KG1 (cell line): ENCODE measurements around the gene KLHL3.
A peak's percentile ranks its signal among the peaks of the same experiment; 100 is the strongest.
"Not testable (repeated sequence)": the region's sequence is repeated elsewhere in the genome, so short reads cannot be mapped to it uniquely, and the experiment has no call there.

Experiments
- DNase-seq: peaks from one replicate; lab custom pipeline; 2025; lab: John Stamatoyannopoulos, UW

KLHL3 gene

DNA sequence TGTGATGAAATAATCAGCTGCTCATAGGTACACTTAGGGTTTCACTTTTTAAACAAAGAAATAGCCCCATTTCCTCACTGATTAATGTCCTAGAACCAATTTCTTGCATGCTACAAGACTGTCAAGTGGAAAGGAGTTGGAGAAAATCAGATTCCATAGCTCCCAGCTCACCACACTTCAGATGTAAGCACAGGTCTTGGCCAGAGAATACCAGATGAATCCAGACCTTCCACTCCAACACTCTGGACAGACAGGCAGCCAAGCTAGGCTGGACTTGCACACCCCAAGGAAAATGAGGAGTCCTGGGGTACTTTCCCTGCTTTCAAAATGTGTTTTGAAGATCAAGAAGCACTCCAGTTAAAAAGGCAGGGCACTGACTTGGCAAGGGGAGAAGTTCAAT lies 68.5 kb downstream of the KLHL3 start:
- DNase-seq, result no peak

- no peak for DNase-seq
Observed at GRCh38 chr5:137666901-137667300, 69.0 kb downstream of the KLHL3 start.

GRCh38 chr5:137666461-137666850 lies 69.4 kb downstream of the KLHL3 start:
- no peak for DNase-seq

DNA sequence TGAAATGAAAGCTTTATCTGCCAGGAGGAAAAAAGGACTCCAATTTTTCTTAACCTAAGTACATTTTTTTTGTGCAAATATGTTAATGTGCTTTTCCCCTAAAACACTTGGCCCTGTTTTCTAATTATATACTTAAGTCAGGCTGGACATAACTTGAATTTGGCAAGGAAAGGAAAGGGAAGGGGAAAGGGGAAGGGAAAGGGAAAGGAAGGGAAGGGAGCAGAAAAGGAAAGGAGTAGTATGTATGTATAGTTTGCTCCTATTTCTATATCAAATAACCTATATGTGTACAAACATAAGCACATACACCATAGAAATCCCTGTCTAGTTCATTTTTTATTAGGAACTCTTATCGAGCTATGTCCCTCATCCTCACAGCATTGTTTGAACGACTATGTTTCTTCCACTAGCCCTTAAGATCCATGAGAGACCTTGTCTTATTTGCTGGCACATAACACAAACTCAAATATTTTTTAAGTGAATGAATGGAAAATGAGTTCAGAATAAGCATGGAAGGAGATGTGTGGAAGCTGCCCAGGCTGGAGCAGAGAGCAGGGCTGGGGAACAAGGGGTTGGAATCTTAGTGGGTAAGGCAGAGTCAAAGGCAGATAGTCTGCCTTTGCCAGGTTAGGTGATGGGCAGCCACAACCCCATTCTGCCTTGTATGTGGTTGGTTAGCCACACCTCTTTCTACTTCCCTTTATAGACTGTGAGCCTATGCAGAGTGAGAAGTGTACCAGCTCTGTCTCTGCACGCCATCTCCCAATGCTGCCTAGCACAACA lies 70.0 kb downstream of the KLHL3 start:
- DNase-seq, result no peak

DNA sequence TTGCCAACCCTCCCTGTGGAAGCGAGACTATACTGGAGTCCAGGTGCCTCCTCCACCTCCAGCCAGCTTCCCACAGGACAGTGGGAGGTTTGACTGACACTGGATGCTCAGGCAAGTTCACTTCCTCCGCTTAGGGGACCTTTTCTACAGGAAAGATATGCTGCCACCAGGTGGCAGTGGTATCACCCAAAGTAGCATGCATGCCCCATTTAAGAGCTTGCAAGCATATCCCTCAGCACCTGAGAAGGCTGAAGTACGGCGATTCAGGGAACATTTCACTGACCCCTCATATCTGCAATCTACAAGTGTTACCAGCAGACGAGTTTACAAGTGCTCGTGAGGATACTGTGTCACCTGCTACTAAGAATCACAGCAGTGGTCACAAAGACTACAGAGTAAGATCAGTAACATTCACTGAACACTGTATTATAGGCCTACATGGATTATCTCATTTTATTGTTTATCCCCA lies 75.5 kb downstream of the KLHL3 start:
- peak; percentile 5 for DNase-seq

GRCh38 chr5:137659209-137659608 lies 76.7 kb downstream of the KLHL3 start:
- DNase-seq, result no peak

DNA sequence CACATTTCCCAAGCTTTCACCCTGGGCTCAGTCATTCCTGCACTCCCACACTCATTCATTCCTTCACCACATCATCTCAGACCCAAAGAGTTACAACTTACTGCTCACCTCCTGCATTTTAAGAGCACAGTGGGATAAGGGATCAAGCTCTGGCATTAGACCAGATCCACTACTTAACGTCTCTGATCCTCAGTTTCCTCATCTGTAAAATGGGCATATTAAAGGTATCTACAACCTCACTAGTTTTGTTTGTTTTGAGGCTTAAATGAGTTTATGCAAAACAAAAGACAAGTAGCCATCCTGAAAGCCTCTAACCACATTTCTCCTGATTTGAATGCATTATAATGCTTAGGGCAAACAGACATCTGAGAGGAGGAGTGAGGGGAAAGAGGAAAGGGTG lies 77.6 kb downstream of the KLHL3 start:
- DNase-seq, result no peak

DNA sequence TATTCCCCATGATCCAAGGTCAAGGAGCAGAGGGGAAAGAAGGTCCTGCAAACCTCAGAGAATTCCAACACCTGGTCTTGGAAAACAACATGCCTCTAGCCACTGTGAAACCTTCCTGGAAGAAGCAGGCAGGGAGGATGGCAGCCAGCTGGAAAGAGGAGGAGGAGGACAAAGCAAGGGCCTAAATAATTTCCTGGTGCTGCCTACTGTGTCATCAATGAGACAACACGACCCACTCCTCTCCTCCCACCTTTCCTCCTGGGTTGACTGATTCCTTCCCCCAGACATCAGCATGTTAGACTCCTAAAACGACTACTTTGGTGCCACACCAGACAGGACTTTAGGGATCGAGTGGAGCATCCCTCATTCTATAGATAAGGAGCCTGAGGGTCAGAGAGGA lies 78.8 kb downstream of the KLHL3 start:
- no peak for DNase-seq

DNA sequence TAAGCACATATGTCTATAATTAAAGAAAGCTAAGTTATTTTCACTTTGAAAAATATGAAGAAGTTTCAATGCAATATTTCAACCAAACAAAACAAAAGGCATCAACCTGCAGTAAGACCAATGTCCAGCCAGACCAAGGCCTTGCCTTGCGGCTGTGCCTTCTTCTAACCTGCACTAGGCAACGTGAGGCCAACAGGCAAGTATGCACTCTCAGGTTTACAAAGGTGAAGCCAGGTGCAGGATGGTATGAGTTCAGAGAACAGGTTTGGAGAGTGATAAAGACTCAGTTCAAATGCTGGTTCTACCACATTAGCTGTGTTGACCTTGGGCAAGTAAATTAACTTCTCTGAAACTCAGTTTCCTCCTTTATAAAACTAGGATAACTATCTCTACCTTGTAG lies 79.3 kb downstream of the KLHL3 start:
- DNase-seq, result no peak

DNA sequence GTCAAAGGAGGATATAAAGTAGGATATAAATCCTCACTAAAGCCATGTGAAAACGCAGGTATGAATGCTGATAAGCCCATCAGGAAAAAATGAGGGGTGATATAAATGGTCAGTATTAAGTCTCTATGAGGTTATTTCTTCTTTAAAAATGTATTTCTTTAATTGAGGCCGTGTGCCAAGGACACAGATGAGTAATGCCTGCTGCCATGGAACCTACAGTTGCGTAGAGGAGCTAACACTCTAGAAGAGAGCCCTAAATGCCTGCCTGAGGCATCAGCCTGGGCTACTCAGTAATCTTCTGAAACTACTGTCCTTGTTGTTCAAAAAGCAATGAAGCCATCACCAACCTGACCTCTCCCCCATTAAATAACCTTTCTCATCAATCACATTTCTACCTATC lies 84.9 kb downstream of the KLHL3 start:
- DNase-seq, result no peak

DNA sequence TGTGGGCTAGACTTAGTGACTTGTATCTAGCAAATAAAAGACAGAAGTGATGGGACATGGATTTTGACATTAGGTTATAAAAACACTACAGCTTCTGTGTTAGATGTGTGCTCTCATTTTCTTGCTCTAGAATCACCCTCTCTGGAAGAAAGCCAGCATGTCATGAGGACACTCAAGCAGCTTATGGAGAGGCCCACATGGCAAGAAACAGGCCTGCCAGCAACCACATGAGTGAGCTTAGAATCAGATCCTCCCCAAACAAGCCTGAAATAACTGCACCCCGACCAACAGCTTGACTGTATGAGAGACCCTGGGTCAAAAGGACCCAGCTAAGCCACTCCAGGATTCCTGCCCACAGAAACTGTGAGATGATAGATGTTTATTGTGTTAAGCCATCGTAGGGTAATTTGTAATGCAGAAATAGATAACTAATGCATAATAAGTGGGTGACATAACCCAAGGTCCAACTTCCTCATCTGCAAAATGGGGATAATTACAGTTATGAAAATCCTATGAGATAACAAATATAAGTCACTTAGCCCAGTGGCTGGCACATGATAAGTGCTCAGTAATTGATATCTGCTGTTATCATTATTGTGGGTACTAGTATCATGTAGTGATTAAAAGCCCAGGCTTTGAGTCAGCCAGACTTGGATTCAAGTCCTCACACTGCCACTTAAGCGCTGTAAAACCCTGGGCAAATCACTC lies 86.5 kb downstream of the KLHL3 start:
- no peak for DNase-seq

GRCh38 chr5:137648361-137648760 lies 87.5 kb downstream of the KLHL3 start:
- no peak for DNase-seq

- no peak for DNase-seq
Observed at GRCh38 chr5:137647401-137647800, 88.5 kb downstream of the KLHL3 start.

DNA sequence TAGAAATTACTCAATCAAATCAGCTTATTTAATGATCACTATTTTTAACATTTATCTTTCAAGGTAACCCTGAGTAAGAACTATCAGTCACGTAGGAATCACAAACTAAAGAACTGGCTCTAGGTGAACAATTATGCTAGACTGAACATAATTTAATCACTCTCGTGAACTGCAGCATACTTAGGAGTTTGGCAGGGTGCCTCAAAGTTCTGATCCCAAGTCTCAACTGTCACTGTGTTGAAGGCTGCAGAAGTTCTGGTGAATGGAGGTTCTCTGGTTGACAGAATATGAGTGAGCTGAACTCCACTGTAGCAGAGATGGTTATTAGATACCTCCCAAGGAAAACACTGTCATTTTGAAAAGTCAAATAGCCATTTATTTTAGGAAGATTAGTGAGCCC lies 89.1 kb downstream of the KLHL3 start:
- no peak for DNase-seq

GRCh38 chr5:137643081-137643480 lies 92.8 kb downstream of the KLHL3 start:
- not testable (repeated sequence) for DNase-seq

- no peak for DNase-seq
Observed at GRCh38 chr5:137642091-137642490, 93.8 kb downstream of the KLHL3 start.

DNA sequence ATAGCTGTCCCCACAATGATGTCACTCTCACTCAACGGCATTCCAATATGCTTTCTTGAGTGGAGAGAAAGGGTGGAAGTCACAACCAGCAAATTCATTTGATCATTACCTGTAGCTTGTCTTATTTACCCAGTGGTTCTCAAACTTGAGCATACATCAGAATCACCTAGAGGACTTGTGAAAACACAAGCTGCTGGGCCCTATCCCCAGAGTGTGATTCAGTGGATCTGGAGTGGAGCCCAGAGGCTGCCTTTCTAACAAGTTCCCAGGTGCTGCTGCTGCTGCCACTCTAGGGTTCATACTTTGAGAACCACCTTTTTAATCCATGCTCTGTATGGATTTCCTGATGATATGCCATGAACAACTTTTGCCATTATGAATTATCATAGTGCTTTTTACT lies 94.7 kb downstream of the KLHL3 start:
- no peak for DNase-seq

DNA sequence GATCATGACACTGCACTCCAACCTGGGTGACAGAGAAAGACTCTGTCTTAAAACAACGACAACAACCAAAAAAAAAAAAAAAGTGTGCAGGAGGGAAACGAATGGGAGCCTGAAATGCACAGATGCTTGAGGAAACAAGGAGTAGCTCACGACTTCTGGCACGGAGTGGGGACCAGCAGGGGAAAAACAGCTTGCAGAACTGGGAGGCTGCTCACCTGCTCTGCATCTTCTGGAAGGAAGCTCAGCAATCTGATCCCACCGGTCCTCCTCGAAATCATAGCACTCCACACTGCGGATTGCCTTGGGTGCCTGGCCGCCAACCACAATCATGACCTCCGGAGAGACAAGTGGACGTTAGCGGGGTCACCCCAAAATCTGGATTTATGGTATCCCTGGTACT lies 96.2 kb downstream of the KLHL3 start:
- no peak for DNase-seq

DNA sequence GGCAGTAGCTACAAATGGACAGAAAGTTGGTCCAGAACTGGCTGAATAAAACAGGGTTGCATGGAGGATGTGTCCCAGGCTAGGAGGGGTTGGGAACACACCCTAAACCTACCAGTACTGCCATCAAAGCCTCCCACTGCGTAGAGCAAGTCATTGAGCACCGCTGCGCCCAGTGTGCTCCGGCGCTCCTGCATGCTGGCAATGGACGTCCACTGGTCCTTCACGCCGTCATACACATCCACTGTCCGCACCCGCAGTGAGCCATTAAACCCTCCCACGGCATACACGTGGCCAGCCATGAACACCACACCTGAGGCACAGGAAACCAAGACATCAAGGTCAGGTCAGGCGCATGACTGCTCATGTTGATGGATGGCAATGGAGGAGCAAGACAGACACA lies 97.0 kb downstream of the KLHL3 start:
- DNase-seq, result no peak

DNA sequence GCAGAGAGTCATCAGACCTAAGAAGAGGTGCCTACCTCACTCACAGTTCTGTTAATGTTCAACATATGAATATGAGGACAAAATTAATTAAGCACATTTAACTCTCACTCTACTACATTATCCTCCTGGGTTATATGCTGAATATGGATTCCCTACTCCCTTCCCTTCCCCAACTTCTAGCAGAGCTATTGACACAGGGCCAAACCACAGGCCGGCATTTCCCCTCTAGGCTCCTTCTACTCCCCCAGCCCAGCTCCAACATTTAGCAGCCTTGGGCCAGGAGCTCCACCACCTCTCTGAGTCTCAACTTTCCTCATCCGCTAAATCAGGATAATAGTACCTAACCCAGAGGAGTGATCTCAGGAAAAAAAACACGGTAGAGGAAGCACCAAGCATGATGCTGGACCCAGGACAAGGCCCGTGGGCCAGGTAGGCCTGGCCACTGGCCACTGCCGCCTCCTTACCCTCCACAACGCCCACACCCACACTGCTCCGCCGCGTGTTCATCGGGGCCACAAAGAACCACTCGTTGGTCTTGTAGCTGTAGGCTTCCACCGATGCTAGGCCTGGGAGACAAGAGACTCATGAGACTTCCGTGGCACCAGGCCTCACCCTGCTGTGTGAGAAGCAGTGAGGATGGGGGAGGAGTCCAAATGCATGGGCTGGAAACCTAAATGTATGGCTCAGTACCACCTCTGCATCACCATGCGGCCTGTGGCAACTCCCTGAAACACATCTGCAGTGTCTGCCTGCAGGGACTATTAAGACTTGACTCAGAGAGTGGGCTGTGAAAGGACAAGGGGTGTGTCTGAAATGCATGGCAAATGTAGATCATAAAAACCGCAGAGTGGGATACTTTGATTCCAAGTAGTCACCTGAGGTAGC lies 98.8 kb downstream of the KLHL3 start:
- no peak for DNase-seq

GRCh38 chr5:137636099-137636498 lies 99.8 kb downstream of the KLHL3 start:
- DNase-seq, result no peak

DNA sequence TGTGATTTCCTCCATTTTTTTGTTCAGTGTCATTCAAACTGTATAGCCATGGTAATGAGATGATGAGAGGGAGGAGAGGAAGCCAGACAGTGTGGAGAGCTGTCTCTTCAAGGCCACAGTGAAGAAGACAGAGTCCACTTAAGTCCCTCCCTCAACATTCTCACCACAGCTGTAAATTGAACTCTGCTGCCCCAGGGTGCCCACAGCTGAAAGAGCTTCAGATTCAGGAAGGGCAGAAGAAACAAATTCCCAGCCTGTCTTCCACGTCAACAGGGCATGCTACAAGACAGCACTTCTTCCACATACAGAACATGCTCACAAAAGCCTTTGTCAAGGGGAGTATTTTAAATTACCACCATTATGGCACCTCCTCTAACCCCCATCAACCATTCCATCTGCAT lies 100.4 kb downstream of the KLHL3 start:
- DNase-seq, result no peak

GRCh38 chr5:137633896-137634295 lies 102.0 kb downstream of the KLHL3 start:
- DNase-seq, result no peak
